Uterus (tissue), 4 donors: ENCODE results near the gene PEX6. TPM values are rescaled to one million over a fixed set of nuclear protein-coding genes. Genes with fewer than 3 reads are reported as not detected.
"Not testable (repeated sequence)": the region's sequence is repeated elsewhere in the genome, so short reads cannot be mapped to it uniquely, and the experiment has no call there.

Experiments
- DNase-seq, 2 donors: peaks; one replicate each; pipeline ENCODE4 v3.0.0-alpha.2; 2019 to 2020
- H3K27ac ChIP-seq, 2 donors: fragments of 200-600 bp; sonication (generic); 1 replicate in 1 of 2; 2 replicates in 1 of 2; pipeline ENCODE4 v1.5.1; 2016 to 2018
- H3K27me3 ChIP-seq, 2 donors: fragments of 200-600 bp; sonication (generic); one replicate each; pipeline ENCODE4 v1.5.1; 2018 to 2019; ENCODE audit warnings: control low read depth in 1 of 2
- H3K36me3 ChIP-seq, 2 donors: fragments of 200-600 bp; sonication (generic); one replicate each; pipeline ENCODE4 v1.5.1; 2019; ENCODE audit warnings: control low read depth in 1 of 2
- H3K4me1 ChIP-seq, 2 donors: fragments of 200-600 bp; sonication (generic); one replicate each; pipeline ENCODE4 v1.5.1; 2018 to 2019; ENCODE audit warnings: control low read depth in 1 of 2
- H3K4me3 ChIP-seq, 2 donors: fragments of 200-600 bp; sonication (generic); 1 replicate in 1 of 2; 2 replicates in 1 of 2; pipeline ENCODE4 v1.5.1; 2018 to 2019; ENCODE audit warnings: mild to moderate bottlenecking in 1 of 2
- H3K9me3 ChIP-seq, 2 donors: fragments of 200-600 bp; sonication (generic); one replicate each; pipeline ENCODE4 v1.5.1; 2019; ENCODE audit warnings: control low read depth in 1 of 2
- CTCF ChIP-seq, 4 experiments: fragments of 200-600 bp in 2 of 4; fragments of 450-650 bp in 2 of 4; sonication (generic) in 2 of 4; IDR thresholded peaks; one replicate each; pipeline ENCODE4 v1.5.1; 2016 to 2019; ENCODE audit warnings: antibody characterized with exemption in 4 of 4, mild to moderate bottlenecking in 2 of 4, moderate library complexity in 1 of 4
- POLR2A ChIP-seq, 2 donors: fragments of 450-650 bp; IDR thresholded peaks; one replicate each; pipeline ENCODE4 v1.6.1; 2016; ENCODE audit warnings: antibody characterized with exemption in 2 of 2, mild to moderate bottlenecking in 1 of 2, moderate library complexity in 1 of 2
- intact Hi-C: fragments of 100-400 bp; cut with DNase I; formaldehyde crosslinking; loops from one replicate; pipeline ENCODE4 v1.15.1; 2023; ENCODE audit warnings: low total_unique reads
- total RNA-seq, 4 donors: library from RNA; depleted of rRNA in 3 of 4; stranded (reverse); fragments of >200 nt in 3 of 4; gene quantifications; one replicate each; pipeline versions ENCODE4 v1.1.0 to v1.2.4, GENCODE V29; 2014 to 2023
- donor health status: DM: yes; HTN: yes; CAD: no.

The PEX6 gene
- total RNA-seq, 4 donors from 2014 or later = 19.2 to 38.2 (median 23.1) TPM

- no peak for DNase-seq
- Histone ChIP-seq H3K9me3 (no peaks in the 10 kb centered on the region), H3K4me1 (peaks cover 0 to 8% of the 10 kb centered on the region in 2 donors), H3K36me3 (no peaks in the 10 kb centered on the region), H3K27ac (no peak overlapping the region), H3K27me3 (no peaks in the 10 kb centered on the region), H3K4me3 (no peak overlapping the region)
- intact Hi-C loops = no loop called here
- TF ChIP-seq CTCF (IDR thresholded peaks at IDR 0.05) (peak in 1 of 4 experiments; percentile 13), POLR2A (IDR thresholded peaks at IDR 0.05) (no peak)
Observed at GRCh38 chr6:43009124-43009523, 30.1 kb upstream of the PEX6 start.

GRCh38 chr6:43007126-43007525, 28.1 kb upstream of the PEX6 start:
- no peak for DNase-seq
- H3K4me1 ChIP-seq = no peaks in the 10 kb centered on the region
- TF ChIP-seq CTCF (IDR thresholded peaks at IDR 0.05) (no peak), POLR2A (IDR thresholded peaks at IDR 0.05) (no peak)
- intact Hi-C loops = no loop called here
- no peaks in the 10 kb centered on the region for H3K27me3 ChIP-seq
- H3K27ac ChIP-seq = no peak overlapping the region
- H3K9me3 ChIP-seq = no peaks in the 10 kb centered on the region
- H3K36me3 ChIP-seq = no peaks in the 10 kb centered on the region
- no peak overlapping the region for H3K4me3 ChIP-seq

DNA sequence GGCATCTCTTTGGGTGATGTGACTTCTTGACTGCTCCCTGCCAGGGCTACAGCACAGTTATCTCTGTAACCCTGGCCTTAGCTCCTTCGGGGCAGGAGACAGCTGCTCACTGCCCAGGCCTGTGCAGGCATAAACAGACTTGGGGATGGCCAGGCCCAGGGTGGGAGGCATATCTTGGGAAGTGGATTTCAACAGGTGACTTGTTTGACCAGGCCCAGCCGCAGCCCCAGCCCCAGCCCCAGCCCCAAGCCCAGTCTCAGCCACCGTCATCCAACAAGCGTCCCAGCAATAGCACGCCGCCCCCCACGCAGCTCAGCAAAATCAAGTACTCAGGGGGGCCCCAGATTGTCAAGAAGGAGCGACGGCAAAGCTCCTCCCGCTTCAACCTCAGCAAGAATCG, 27.3 kb upstream of the PEX6 start:
- H3K4me1 ChIP-seq = no peaks in the 10 kb centered on the region
- H3K27me3 ChIP-seq = no peaks in the 10 kb centered on the region
- intact Hi-C loops = no loop called here
- no peaks in the 10 kb centered on the region for H3K36me3 ChIP-seq
- H3K9me3 ChIP-seq = no peaks in the 10 kb centered on the region
- H3K4me3 ChIP-seq = no peak overlapping the region
- DNase-seq = no peak
- TF ChIP-seq CTCF (IDR thresholded peaks at IDR 0.05) (no peak), POLR2A (IDR thresholded peaks at IDR 0.05) (no peak)
- no peak overlapping the region for H3K27ac ChIP-seq

GRCh38 chr6:43005844-43006243, 26.9 kb upstream of the PEX6 start:
- no peak overlapping the region for H3K4me3 ChIP-seq
- H3K9me3 ChIP-seq = no peaks in the 10 kb centered on the region
- no peaks in the 10 kb centered on the region for H3K27me3 ChIP-seq
- DNase-seq = no peak
- TF ChIP-seq CTCF (IDR thresholded peaks at IDR 0.05) = no peak
- no peak for TF ChIP-seq POLR2A (IDR thresholded peaks at IDR 0.05)
- no peaks in the 10 kb centered on the region for H3K36me3 ChIP-seq
- no peak overlapping the region for H3K27ac ChIP-seq
- no peaks in the 10 kb centered on the region for H3K4me1 ChIP-seq
- intact Hi-C loops = no loop called here

- Histone ChIP-seq H3K9me3 (no peaks in the 10 kb centered on the region), H3K27me3 (no peaks in the 10 kb centered on the region), H3K27ac (no peak overlapping the region), H3K4me1 (no peaks in the 10 kb centered on the region), H3K36me3 (no peaks in the 10 kb centered on the region), H3K4me3 (no peak overlapping the region)
- TF ChIP-seq POLR2A (IDR thresholded peaks at IDR 0.05) (no peak), CTCF (IDR thresholded peaks at IDR 0.05) (no peak)
- no peak for DNase-seq
- intact Hi-C loops = no loop called here
Observed at GRCh38 chr6:43001843-43002242, 22.9 kb upstream of the PEX6 start.

DNA sequence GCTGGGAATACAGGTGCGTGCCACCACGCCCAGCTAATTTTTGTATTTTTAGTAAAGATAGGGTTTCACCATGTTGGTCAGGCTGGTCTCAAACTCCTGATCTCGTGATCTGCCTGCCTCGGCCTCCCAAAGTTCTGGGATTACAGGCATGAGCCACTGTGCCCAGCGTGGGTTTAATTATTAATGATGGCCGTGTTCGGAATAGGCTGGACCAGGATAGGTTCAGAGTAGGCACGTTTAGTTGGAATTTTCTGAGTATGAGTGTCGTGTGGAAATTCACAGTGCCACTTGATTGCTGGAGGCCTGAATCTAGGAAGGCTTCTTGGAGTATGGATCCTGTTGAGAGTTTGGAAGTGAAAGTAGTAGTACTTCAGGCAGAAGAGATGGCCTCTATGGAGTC, 19.2 kb upstream of the PEX6 start:
- H3K4me1 ChIP-seq, DNase-seq, H3K36me3 ChIP-seq, intact Hi-C loops, H3K4me3 ChIP-seq, H3K27me3 ChIP-seq, H3K9me3 ChIP-seq, H3K27ac ChIP-seq: not testable (repeated sequence)
